WTC11 (cell line): Measurements from ENCODE around the gene B3GAT1. TPM values are rescaled to one million over a fixed set of nuclear protein-coding genes. Genes with fewer than 3 reads are reported as not detected.

Experiments used
- ATAC-seq: fragments of 200-7000 bp; cut with Tn5 transposase; 2 replicates; pipeline ENCODE4 v1.10.0; 2021; ENCODE audit warnings: mild to moderate bottlenecking, moderate library complexity
- CTCF ChIA-PET: fragments of 300-600 bp; sonication (Branson Sonifier 250); formaldehyde crosslinking; loops from one replicate; lab custom pipeline; 2021; ENCODE audit warnings: antibody characterized with exemption; lab: Charles Lee
- POLR2A ChIA-PET: fragments of 350-600 bp; sonication (Branson Sonifier 250); formaldehyde crosslinking; loops from one replicate; lab custom pipeline; 2021; ENCODE audit warnings: antibody characterized with exemption; lab: Charles Lee
- DNase-seq: peaks from one replicate; pipeline ENCODE4 v3.0.0; 2021; ENCODE audit warnings: low spot score
- H3K27ac Mint-ChIP-seq: 2 replicates; pipeline ENCODE4 v1.8.0; 2021; ENCODE audit warnings: mixed read lengths
- H3K27me3 Mint-ChIP-seq: 2 replicates; pipeline ENCODE4 v1.8.0; 2021; ENCODE audit warnings: low read depth, mild to moderate bottlenecking, moderate library complexity, mixed read lengths
- H3K36me3 Mint-ChIP-seq: 2 replicates; pipeline ENCODE4 v1.8.0; 2021; ENCODE audit warnings: mixed read lengths
- H3K4me1 Mint-ChIP-seq: 2 replicates; pipeline ENCODE4 v1.8.0; 2022; ENCODE audit warnings: mixed read lengths
- H3K4me3 Mint-ChIP-seq: 2 replicates; pipeline ENCODE4 v1.8.0; 2021; ENCODE audit warnings: mild to moderate bottlenecking, moderate library complexity, mixed read lengths
- H3K9me3 Mint-ChIP-seq: 2 replicates; pipeline ENCODE4 v1.8.0; 2021; ENCODE audit warnings: mixed read lengths
- ATF3 ChIP-seq: sonication (generic); formaldehyde crosslinking; conservative IDR thresholded peaks from 2 replicates; pipeline ENCODE4 v1.8.1; 2022; ENCODE audit warnings: mild to moderate bottlenecking, missing genetic modification reagents
- CTCF ChIP-seq: fragments of 200-600 bp; IDR thresholded peaks from 2 replicates; pipeline ENCODE4 v1.8.0; 2022; ENCODE audit warnings: antibody characterized with exemption
- JAZF1 ChIP-seq: fragments of 250-450 bp; sonication (Bioruptor Pico); IDR thresholded peaks from 2 replicates; pipeline ENCODE4 v1.9.0; 2021; ENCODE audit warnings: moderate library complexity, mild to moderate bottlenecking, inconsistent platforms
- MAX ChIP-seq: sonication (generic); formaldehyde crosslinking; IDR thresholded peaks from 2 replicates; pipeline ENCODE4 v1.8.0; 2022; ENCODE audit warnings: mild to moderate bottlenecking, missing genetic modification reagents
- RORB ChIP-seq: fragments of 250-450 bp; sonication (Bioruptor Pico); IDR thresholded peaks from 2 replicates; pipeline ENCODE4 v1.9.0; 2021; ENCODE audit warnings: mild to moderate bottlenecking
- SOX15 ChIP-seq: fragments of 250-450 bp; sonication (Bioruptor Pico); IDR thresholded peaks from 2 replicates; pipeline ENCODE4 v1.9.0; 2021; ENCODE audit warnings: mild to moderate bottlenecking
- ZBTB21 ChIP-seq: sonication (generic); formaldehyde crosslinking; IDR thresholded peaks from 2 replicates; pipeline ENCODE4 v1.8.1; 2023; ENCODE audit warnings: mild to moderate bottlenecking, missing genetic modification reagents, borderline replicate concordance
- ZNF138 ChIP-seq: sonication (generic); formaldehyde crosslinking; conservative IDR thresholded peaks from 2 replicates; pipeline ENCODE4 v1.8.1; 2022; ENCODE audit warnings: mild to moderate bottlenecking, moderate library complexity, missing genetic modification reagents
- ZNF219 ChIP-seq: sonication (generic); formaldehyde crosslinking; IDR thresholded peaks from 2 replicates; pipeline ENCODE4 v1.8.0; 2023; ENCODE audit warnings: missing genetic modification reagents, mild to moderate bottlenecking, borderline replicate concordance
- ZNF423 ChIP-seq: fragments of 250-450 bp; sonication (Bioruptor Pico); IDR thresholded peaks from 2 replicates; pipeline ENCODE4 v2.1.2; 2022; ENCODE audit warnings: mild to moderate bottlenecking, moderate library complexity
- ZNF425 ChIP-seq: fragments of 250-450 bp; sonication (Bioruptor Pico); conservative IDR thresholded peaks from 2 replicates; pipeline ENCODE4 v1.9.0; 2021; ENCODE audit warnings: mild to moderate bottlenecking
- total RNA-seq: library from RNA; stranded (reverse); gene quantifications from 3 replicates; pipeline ENCODE4 v1.2.3, GENCODE V29; 2021
- TF ChIP-seq, protein P1 (sequence below): sonication (generic); formaldehyde crosslinking; IDR thresholded peaks from 2 replicates; pipeline ENCODE4 v1.8.1; 2022; ENCODE audit warnings: mild to moderate bottlenecking, missing genetic modification reagents, moderate library complexity, borderline replicate concordance
- TF ChIP-seq, protein P2 (sequence below): sonication (generic); formaldehyde crosslinking; IDR thresholded peaks from 2 replicates; pipeline ENCODE4 v1.8.1; 2023; ENCODE audit warnings: mild to moderate bottlenecking, missing genetic modification reagents, borderline replicate concordance
- TF ChIP-seq, protein P3 (sequence below): sonication (generic); formaldehyde crosslinking; IDR thresholded peaks from 2 replicates; pipeline ENCODE4 v1.8.0; 2023; ENCODE audit warnings: mild to moderate bottlenecking, missing genetic modification reagents

B3GAT1 gene
- total RNA-seq, 1 experiment from 2014 or later, result 30.0 TPM

DNA sequence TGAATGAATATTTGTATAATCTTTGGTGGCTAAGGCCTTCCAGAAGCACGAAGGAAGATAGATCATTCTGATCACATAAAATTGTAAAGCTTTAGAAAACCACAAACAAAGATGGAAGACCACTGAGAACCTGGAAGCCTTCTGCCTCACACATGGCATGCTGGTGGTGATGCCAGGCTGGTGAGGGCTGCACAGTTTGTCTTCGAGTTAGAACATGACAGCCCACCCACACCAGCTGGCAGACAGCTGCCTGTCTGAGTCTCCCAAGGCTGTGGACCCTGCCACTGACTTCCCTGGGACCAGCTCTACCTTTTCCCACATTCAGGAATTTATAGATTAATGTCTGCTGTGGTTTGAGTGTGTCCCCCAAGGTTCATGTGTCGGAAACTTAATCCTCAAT, 48.8 kb upstream of the B3GAT1 start (continued):
- TF ChIP-seq ZNF425 (CRISPR knock-in tag) (no peak), ZBTB21 (no peak), ATF3 (CRISPR knock-in tag) (no peak), SOX15 (CRISPR knock-in tag) (no peak), CTCF (no peak), ZNF423 (no peak)

DNA sequence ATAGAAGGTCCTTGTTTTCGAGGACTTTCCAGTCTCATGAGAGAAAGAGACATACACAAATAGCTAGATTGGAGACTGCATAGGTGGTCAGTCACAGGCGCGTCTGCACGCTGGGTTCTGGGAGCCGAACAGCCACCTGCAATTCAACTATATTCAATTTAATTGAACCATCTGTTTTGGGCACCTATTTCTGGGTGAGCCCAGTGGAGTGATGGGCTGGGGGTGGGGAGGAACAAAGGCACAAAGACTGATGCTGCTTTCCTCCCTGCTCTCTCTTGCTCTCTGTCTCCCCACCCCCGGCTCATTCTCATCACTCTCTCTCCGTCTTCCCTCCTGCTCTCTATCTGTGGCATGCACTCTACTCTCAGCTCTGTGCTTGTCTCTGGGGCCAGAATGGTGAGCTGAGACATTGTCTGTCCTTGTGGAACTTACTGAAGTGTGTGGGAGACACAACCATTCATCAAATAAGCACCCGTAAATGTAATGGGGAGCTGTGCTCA, 48.1 kb upstream of the B3GAT1 start:
- peaks cover 5% of the 10 kb centered on the region; the same call in 1 of the 2 replicates for H3K9me3 Mint-ChIP-seq
- no peak for DNase-seq
- peaks cover 18% of the 10 kb centered on the region for H3K27me3 Mint-ChIP-seq
- H3K4me3 Mint-ChIP-seq, result no peak overlapping the region
- CTCF ChIA-PET, result interaction anchor here (0.5 kb wide), 1 partner anchor 23 kb away, joined by 3 read pairs; no protein-coding TSS in a partner anchor
- POLR2A ChIA-PET, result no interaction called here
- ATAC-seq, result no peak; the same call in 1 of the 2 replicates
- no peaks in the 10 kb centered on the region for H3K36me3 Mint-ChIP-seq
- peaks cover 19% of the 10 kb centered on the region for H3K4me1 Mint-ChIP-seq
- TF ChIP-seq JAZF1 (CRISPR knock-in tag) (no peak), ZNF219 (CRISPR knock-in tag) (no peak), ZNF425 (CRISPR knock-in tag) (no peak), MAX (no peak), ATF3 (CRISPR knock-in tag) (no peak), ZNF138 (CRISPR knock-in tag) (no peak), RORB (CRISPR knock-in tag) (no peak), CTCF (no peak)
- TF ChIP-seq, protein P1, sequence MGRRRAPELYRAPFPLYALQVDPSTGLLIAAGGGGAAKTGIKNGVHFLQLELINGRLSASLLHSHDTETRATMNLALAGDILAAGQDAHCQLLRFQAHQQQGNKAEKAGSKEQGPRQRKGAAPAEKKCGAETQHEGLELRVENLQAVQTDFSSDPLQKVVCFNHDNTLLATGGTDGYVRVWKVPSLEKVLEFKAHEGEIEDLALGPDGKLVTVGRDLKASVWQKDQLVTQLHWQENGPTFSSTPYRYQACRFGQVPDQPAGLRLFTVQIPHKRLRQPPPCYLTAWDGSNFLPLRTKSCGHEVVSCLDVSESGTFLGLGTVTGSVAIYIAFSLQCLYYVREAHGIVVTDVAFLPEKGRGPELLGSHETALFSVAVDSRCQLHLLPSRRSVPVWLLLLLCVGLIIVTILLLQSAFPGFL (CRISPR knock-in tag), result no peak
- TF ChIP-seq, protein P2, sequence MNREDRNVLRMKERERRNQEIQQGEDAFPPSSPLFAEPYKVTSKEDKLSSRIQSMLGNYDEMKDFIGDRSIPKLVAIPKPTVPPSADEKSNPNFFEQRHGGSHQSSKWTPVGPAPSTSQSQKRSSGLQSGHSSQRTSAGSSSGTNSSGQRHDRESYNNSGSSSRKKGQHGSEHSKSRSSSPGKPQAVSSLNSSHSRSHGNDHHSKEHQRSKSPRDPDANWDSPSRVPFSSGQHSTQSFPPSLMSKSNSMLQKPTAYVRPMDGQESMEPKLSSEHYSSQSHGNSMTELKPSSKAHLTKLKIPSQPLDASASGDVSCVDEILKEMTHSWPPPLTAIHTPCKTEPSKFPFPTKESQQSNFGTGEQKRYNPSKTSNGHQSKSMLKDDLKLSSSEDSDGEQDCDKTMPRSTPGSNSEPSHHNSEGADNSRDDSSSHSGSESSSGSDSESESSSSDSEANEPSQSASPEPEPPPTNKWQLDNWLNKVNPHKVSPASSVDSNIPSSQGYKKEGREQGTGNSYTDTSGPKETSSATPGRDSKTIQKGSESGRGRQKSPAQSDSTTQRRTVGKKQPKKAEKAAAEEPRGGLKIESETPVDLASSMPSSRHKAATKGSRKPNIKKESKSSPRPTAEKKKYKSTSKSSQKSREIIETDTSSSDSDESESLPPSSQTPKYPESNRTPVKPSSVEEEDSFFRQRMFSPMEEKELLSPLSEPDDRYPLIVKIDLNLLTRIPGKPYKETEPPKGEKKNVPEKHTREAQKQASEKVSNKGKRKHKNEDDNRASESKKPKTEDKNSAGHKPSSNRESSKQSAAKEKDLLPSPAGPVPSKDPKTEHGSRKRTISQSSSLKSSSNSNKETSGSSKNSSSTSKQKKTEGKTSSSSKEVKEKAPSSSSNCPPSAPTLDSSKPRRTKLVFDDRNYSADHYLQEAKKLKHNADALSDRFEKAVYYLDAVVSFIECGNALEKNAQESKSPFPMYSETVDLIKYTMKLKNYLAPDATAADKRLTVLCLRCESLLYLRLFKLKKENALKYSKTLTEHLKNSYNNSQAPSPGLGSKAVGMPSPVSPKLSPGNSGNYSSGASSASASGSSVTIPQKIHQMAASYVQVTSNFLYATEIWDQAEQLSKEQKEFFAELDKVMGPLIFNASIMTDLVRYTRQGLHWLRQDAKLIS, result no peak
- TF ChIP-seq, protein P3, sequence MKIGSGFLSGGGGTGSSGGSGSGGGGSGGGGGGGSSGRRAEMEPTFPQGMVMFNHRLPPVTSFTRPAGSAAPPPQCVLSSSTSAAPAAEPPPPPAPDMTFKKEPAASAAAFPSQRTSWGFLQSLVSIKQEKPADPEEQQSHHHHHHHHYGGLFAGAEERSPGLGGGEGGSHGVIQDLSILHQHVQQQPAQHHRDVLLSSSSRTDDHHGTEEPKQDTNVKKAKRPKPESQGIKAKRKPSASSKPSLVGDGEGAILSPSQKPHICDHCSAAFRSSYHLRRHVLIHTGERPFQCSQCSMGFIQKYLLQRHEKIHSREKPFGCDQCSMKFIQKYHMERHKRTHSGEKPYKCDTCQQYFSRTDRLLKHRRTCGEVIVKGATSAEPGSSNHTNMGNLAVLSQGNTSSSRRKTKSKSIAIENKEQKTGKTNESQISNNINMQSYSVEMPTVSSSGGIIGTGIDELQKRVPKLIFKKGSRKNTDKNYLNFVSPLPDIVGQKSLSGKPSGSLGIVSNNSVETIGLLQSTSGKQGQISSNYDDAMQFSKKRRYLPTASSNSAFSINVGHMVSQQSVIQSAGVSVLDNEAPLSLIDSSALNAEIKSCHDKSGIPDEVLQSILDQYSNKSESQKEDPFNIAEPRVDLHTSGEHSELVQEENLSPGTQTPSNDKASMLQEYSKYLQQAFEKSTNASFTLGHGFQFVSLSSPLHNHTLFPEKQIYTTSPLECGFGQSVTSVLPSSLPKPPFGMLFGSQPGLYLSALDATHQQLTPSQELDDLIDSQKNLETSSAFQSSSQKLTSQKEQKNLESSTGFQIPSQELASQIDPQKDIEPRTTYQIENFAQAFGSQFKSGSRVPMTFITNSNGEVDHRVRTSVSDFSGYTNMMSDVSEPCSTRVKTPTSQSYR (CRISPR knock-in tag), result no peak
- no peak overlapping the region for H3K27ac Mint-ChIP-seq
